ENCODE measurements around the gene GFY. TPM values are rescaled to one million over a fixed set of nuclear protein-coding genes. Genes with fewer than 3 reads are reported as not detected.

Gene GFY
- total and polyA plus RNA-seq, 9 of the 15 experiments (the other 6 are each of a cell fraction or from before 2014, with no cell fraction given) = 0.06 to 0.40 (median 0.19) TPM; not detected in 3

DNA sequence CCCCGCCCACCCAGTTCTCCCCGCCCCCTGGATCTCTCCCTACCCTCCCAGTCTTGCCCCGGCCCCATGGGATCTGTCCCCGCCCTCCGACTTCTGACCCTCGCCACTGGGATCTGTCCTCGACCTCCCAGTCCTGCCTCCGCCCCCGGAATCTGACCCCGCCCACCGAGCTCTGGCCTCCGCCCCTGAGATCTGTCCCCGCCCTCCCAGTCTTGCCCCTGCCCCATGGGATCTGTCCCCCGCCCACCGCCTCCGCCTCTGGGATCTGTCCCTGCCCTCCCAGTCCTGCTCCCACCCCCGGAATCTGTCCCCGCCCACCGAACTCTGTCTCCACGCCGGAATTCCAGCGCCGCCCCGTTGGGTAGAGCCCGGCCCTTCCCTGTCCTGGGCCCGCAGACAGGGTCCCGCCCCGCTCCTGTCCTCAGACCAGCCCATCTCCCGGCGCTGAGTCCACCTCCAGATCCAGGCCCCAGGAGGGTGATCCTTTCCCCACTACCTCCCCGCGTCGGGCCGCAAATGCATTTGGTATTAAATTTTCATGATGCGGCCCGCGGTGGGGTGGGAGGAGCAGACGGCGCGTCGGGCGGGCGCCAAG is 17.7 kb downstream of the GFY start (continued):
- TF ChIP-seq CCNT2 (IDR thresholded peaks at IDR 0.05; ENCODE audit: borderline replicate concordance, extremely low read depth, insufficient read length, low read depth, low read length) (no peak), NR2C2 (CRISPR knock-in tag; IDR thresholded peaks at IDR 0.05) (no peak), NR2C2 (tag; IDR thresholded peaks at IDR 0.05) (peak; percentile 20; the same call in 1 of the 2 replicates), NFE2L1 (tag; IDR thresholded peaks at IDR 0.05; ENCODE audit: borderline replicate concordance, low read depth) (no peak), ZFP1 (CRISPR knock-in tag; IDR thresholded peaks at IDR 0.05) (no peak), ZNF282 (CRISPR knock-in tag; IDR thresholded peaks at IDR 0.05) (no peak), NCOR1 (IDR thresholded peaks at IDR 0.05) (no peak), POLR2B (IDR thresholded peaks at IDR 0.05; ENCODE audit: low read depth, partially characterized antibody) (no peak), RB1 (IDR thresholded peaks at IDR 0.05; ENCODE audit: low read depth) (no peak), CHD4 (IDR thresholded peaks at IDR 0.05; ENCODE audit: insufficient read depth, insufficient replicate concordance, low read depth, low read length, poor library complexity, severe bottlenecking) (no peak), ARID3A (IDR thresholded peaks at IDR 0.05; ENCODE audit: borderline replicate concordance, low read depth, low read length) (0 out of 2 replicates have a peak, but pooled peaks have one; percentile 8), ZNF707 (CRISPR knock-in tag; conservative IDR thresholded peaks at IDR 0.05) (no peak), CC2D1A (IDR thresholded peaks at IDR 0.05) (peak; percentile 91), ZBTB43 (CRISPR knock-in tag; IDR thresholded peaks at IDR 0.05) (no peak; the same call in 1 of the 2 replicates), ELF2 (CRISPR knock-in tag; IDR thresholded peaks at IDR 0.05) (no peak), MXI1 (IDR thresholded peaks at IDR 0.05; ENCODE audit: low read depth, low read length) (no peak), NCOA6 (IDR thresholded peaks at IDR 0.05) (no peak), RUNX1 (IDR thresholded peaks at IDR 0.05; ENCODE audit: low read depth) (no peak), SUPT5H (IDR thresholded peaks at IDR 0.05) (0 out of 2 replicates have a peak, but pooled peaks have one; percentile 49), TEAD2 (tag; IDR thresholded peaks at IDR 0.05) (no peak), EGR1 (conservative IDR thresholded peaks at IDR 0.05) (peak; percentile 85), POLR2AphosphoS5 (IDR thresholded peaks at IDR 0.05; ENCODE audit: control insufficient read depth, insufficient read depth, low read depth, low read length) (no peak)
- TF ChIP-seq, protein P1, sequence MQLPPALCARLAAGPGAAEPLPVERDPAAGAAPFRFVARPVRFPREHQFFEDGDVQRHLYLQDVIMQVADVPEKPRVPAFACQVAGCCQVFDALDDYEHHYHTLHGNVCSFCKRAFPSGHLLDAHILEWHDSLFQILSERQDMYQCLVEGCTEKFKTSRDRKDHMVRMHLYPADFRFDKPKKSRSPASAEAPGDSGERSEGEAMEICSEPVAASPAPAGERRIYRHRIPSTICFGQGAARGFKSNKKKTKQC (CRISPR knock-in tag; IDR thresholded peaks at IDR 0.05) = no peak
- TF ChIP-seq, protein P2, sequence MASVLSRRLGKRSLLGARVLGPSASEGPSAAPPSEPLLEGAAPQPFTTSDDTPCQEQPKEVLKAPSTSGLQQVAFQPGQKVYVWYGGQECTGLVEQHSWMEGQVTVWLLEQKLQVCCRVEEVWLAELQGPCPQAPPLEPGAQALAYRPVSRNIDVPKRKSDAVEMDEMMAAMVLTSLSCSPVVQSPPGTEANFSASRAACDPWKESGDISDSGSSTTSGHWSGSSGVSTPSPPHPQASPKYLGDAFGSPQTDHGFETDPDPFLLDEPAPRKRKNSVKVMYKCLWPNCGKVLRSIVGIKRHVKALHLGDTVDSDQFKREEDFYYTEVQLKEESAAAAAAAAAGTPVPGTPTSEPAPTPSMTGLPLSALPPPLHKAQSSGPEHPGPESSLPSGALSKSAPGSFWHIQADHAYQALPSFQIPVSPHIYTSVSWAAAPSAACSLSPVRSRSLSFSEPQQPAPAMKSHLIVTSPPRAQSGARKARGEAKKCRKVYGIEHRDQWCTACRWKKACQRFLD (CRISPR knock-in tag; IDR thresholded peaks at IDR 0.05) = no peak
